Measurements from ENCODE around the gene FOLR1. TPM values are rescaled to one million over a fixed set of nuclear protein-coding genes. Genes with fewer than 3 reads are reported as not detected.
A peak's percentile ranks its signal among the peaks of the same experiment; 100 is the strongest.
"Not testable (repeated sequence)": the region's sequence is repeated elsewhere in the genome, so short reads cannot be mapped to it uniquely, and the experiment has no call there.

Gene FOLR1
- total and polyA plus RNA-seq, 10 of the 15 experiments (the other 5 are each of a cell fraction or from before 2014, with no cell fraction given) = not detected

- in situ Hi-C loops (cut with MboI); intact Hi-C loops (cut with micrococcal nuclease; ENCODE audit: unreplicated experiment): not testable (repeated sequence)
- RAD21 ChIA-PET (ENCODE audit: unreplicated experiment) = interaction anchor here (1.1 to 1.3 kb wide), 2 partner anchors 157 to 234 kb away, joined by 3 to 5 read pairs; no protein-coding TSS in a partner anchor
Observed at GRCh38 chr11:72180892-72181552, 10.9 kb upstream of the FOLR1 start.

GRCh38 chr11:72181553-72181958, 10.4 kb upstream of the FOLR1 start:
- H3K4me2 ChIP-seq (ENCODE audit: control insufficient read depth, insufficient read depth); intact Hi-C loops (cut with micrococcal nuclease; ENCODE audit: unreplicated experiment); H3K27ac ChIP-seq (ENCODE audit: control insufficient read depth, insufficient read depth); H3K27me3 ChIP-seq (replicated peaks in 1 of 2; ENCODE audit: control insufficient read depth in 2 of 2, insufficient read depth in 2 of 2, low read length in 1 of 2); SMC1A ChIA-PET (ENCODE audit: uncharacterized antibody, unreplicated experiment); DNase-seq (ENCODE audit: low read depth, low spot score); H3K4me3 ChIP-seq; H3K9me3 ChIP-seq (replicated peaks; ENCODE audit: control insufficient read depth, insufficient read depth, low read length); BruUV-seq (replicated peaks); H3K4me1 ChIP-seq (ENCODE audit: control insufficient read depth, insufficient read depth, low read length); in situ Hi-C loops (cut with MboI); H3K36me3 ChIP-seq (ENCODE audit: control insufficient read depth in 2 of 2, insufficient read depth in 2 of 2, low read length in 1 of 2); H4K20me1 ChIP-seq (ENCODE audit: control insufficient read depth, insufficient read depth); H3K79me2 ChIP-seq (ENCODE audit: control insufficient read depth, insufficient read depth, low read length); H3K9ac ChIP-seq (ENCODE audit: control insufficient read depth, insufficient read depth, low read length); H2AFZ ChIP-seq (ENCODE audit: control insufficient read depth, low read depth, low read length): not testable (repeated sequence)
- ChIA-PET RAD21 (ENCODE audit: unreplicated experiment) (interaction anchor here (1.3 kb wide), 1 partner anchor 157 kb away, joined by 5 read pairs; no protein-coding TSS in a partner anchor), CTCF (interaction anchor here (0.8 to 3.7 kb wide), 6 partner anchors 16 to 234 kb away, joined by 3 to 12 read pairs (median 6); no protein-coding TSS in a partner anchor), POLR2A (interaction anchor here (0.7 kb wide), 1 partner anchor 179 kb away, joined by 4 read pairs; no protein-coding TSS in a partner anchor)
- FAIRE-seq = peak; percentile 7
- WGBS (ENCODE audit: insufficient coverage, insufficient replicate concordance, low lambda C conversion rate, missing lambda C conversion rate) = 55% methylated on average over 3 of the region's 3 CpGs
- TF ChIP-seq RAD21 (IDR thresholded peaks at IDR 0.05; ENCODE audit: insufficient read depth, low read depth, low read length) = 0 out of 2 replicates have a peak, but pooled peaks have one; percentile 6
- 0 out of 6 replicates have a peak, but pooled peaks of 1 of the 3 experiments have one; percentile 9 for TF ChIP-seq CTCF (IDR thresholded peaks at IDR 0.05 in 2 of 3, conservative IDR thresholded peaks at IDR 0.05 in 1 of 3; ENCODE audit: control insufficient read depth in 2 of 3, extremely low read depth in 1 of 3, insufficient read depth in 1 of 3, low read depth in 3 of 3, low read length in 3 of 3)
- ATAC-seq = peak; percentile 23; the same call in 2 of the 3 replicates

More at GRCh38 chr11:72180892-72181552, 10.9 kb upstream of the FOLR1 start:
- H3K4me1 ChIP-seq (ENCODE audit: control insufficient read depth, insufficient read depth, low read length); H3K4me3 ChIP-seq; ATAC-seq; SMC1A ChIA-PET (ENCODE audit: uncharacterized antibody, unreplicated experiment); H3K36me3 ChIP-seq (ENCODE audit: control insufficient read depth in 2 of 2, insufficient read depth in 2 of 2, low read length in 1 of 2); H3K9ac ChIP-seq (ENCODE audit: control insufficient read depth, insufficient read depth, low read length); H4K20me1 ChIP-seq (ENCODE audit: control insufficient read depth, insufficient read depth); H3K27ac ChIP-seq (ENCODE audit: control insufficient read depth, insufficient read depth); H3K4me2 ChIP-seq (ENCODE audit: control insufficient read depth, insufficient read depth); POLR2A ChIA-PET; BruUV-seq (replicated peaks); H2AFZ ChIP-seq (ENCODE audit: control insufficient read depth, low read depth, low read length); H3K9me3 ChIP-seq (replicated peaks; ENCODE audit: control insufficient read depth, insufficient read depth, low read length); H3K79me2 ChIP-seq (ENCODE audit: control insufficient read depth, insufficient read depth, low read length); H3K27me3 ChIP-seq (replicated peaks in 1 of 2; ENCODE audit: control insufficient read depth in 2 of 2, insufficient read depth in 2 of 2, low read length in 1 of 2); DNase-seq (ENCODE audit: low read depth, low spot score): not testable (repeated sequence)
- 45% methylated on average over 7 of the region's 7 CpGs for WGBS (ENCODE audit: insufficient coverage, insufficient replicate concordance, low lambda C conversion rate, missing lambda C conversion rate)
- CTCF ChIA-PET = interaction anchor here (0.7 to 1.6 kb wide), 3 partner anchors 14 to 57 kb away, joined by 3 to 6 read pairs (median 4); no protein-coding TSS in a partner anchor
- FAIRE-seq = peak; percentile 68
